KMS-11 (cell line): Measurements from ENCODE around the gene KCNC1.

Experiments
- H2AFZ ChIP-seq: fragments of 200-600 bp; sonication (generic); 2 replicates; pipeline ENCODE4 v1.6.1; 2016; ENCODE audit warnings: antibody characterized with exemption, mixed run types, low read depth
- H3K27ac ChIP-seq: fragments of 200-600 bp; sonication (generic); 2 replicates; pipeline ENCODE4 v1.6.1; 2016; ENCODE audit warnings: mild to moderate bottlenecking, mixed run types
- H3K27me3 ChIP-seq: fragments of 200-600 bp; sonication (generic); 2 replicates; pipeline ENCODE4 v1.6.1; 2017; ENCODE audit warnings: mild to moderate bottlenecking, low read depth, mixed run types, moderate library complexity; ENCODE audit not compliant: insufficient read depth
- H3K36me3 ChIP-seq: fragments of 200-600 bp; sonication (generic); 2 replicates; pipeline ENCODE4 v1.6.1; 2017; ENCODE audit warnings: mild to moderate bottlenecking, mixed run types; ENCODE audit not compliant: insufficient read depth
- H3K4me1 ChIP-seq: fragments of 200-600 bp; sonication (generic); 2 replicates; pipeline ENCODE4 v1.6.1; 2016; ENCODE audit warnings: mild to moderate bottlenecking, low read depth, mixed run types; ENCODE audit not compliant: poor library complexity, severe bottlenecking
- H3K4me2 ChIP-seq: fragments of 200-600 bp; sonication (generic); 2 replicates; pipeline ENCODE4 v1.7.0; 2016; ENCODE audit warnings: mild to moderate bottlenecking, mixed run types
- H3K4me3 ChIP-seq: fragments of 200-600 bp; sonication (generic); IDR thresholded peaks from 2 replicates; pipeline ENCODE4 v1.6.1; 2017; ENCODE audit warnings: low read depth, low read length, mixed read lengths; ENCODE audit not compliant: insufficient read depth
- H3K79me2 ChIP-seq: fragments of 200-600 bp; sonication (generic); 2 replicates; pipeline ENCODE4 v1.6.1; 2016; ENCODE audit warnings: low read depth, mixed run types; ENCODE audit not compliant: insufficient read depth
- H3K9ac ChIP-seq: fragments of 200-600 bp; sonication (generic); 2 replicates; pipeline ENCODE4 v1.6.1; 2016; ENCODE audit warnings: mild to moderate bottlenecking, mixed run types
- H4K20me1 ChIP-seq: fragments of 200-600 bp; sonication (generic); 2 replicates; pipeline ENCODE4 v1.6.1; 2016; ENCODE audit warnings: mild to moderate bottlenecking, mixed run types; ENCODE audit not compliant: insufficient read depth
- TF ChIP-seq, protein P1 (sequence below): fragments of 200-600 bp; sonication (generic); conservative IDR thresholded peaks from 2 replicates; pipeline ENCODE4 v1.6.1; 2017; ENCODE audit warnings: low read depth, mild to moderate bottlenecking, antibody characterized with exemption, low read length, moderate library complexity, mixed read lengths

Gene KCNC1

DNA sequence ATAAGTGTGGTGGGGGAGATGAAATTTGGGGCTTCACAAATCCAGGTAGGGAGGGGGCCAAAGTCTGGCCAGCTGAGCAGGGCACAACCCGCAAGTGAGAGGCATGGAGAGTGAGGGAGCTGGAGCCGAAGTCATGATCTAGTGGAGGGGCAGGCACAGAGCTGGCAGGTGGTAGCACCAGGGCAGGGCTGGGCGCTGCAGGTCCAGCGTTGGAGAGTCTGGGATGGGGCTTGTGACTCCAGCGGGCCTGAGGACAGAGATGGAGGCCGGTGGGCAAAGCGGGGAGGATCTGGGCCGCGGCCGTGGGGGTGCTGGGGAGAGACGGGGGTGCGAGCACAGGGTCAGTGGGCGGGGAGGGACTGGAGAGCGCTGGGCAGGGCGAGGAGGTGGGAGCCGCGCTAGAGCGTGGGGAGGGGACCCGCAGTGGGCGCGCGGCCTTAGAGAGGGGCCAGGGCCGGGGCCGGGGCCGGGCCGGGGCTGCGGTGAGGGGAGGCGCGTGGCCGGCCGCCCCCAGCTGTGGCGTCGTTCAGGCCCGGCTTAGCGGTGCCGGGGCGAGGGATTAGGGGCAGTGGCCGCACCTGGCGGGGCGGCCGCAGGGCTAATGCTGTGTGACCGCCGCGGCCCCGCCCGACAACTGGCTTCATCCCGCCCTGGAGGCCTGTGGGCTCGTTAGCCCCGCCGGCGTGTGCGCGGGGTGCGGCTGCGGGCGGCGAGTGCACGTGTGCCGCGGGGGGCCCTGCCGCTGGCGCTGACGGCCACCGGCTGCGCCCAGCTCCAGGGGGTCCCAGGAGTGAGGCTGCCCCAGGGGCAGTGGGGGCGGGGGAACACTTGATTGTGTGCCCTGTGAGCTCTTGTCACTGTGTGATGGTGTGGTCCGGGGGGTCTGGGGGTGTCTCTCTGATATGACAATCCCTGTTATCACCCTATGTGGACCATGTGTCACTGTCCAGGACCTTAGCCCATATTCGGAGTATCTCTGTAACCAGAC is 38.8 kb upstream of the KCNC1 start:
- no peak overlapping the region for H3K4me3 ChIP-seq
- H3K9ac ChIP-seq = no peak overlapping the region
- no peaks in the 10 kb centered on the region for H3K27me3 ChIP-seq

DNA sequence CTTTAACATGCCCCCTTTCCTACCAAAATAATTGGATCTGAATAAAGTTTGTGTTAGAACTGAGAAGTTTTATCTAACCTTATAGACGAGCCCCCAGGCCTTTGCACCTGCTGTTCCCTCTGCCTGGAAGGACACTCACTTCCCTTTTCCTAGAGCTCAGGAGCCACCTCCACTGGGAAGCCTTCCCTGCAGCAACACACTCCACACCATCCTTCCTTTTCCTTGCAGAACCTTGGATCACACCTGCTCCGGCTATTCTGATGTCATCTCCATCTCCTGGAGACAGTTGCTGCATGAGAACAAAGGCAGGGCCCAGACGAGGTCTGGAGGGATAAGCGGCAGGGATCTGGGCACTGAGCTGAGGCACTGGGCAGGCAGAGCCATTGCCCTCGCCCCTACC is 37.8 kb upstream of the KCNC1 start:
- no peaks in the 10 kb centered on the region for H4K20me1 ChIP-seq
- no peak overlapping the region for H3K27ac ChIP-seq
- H3K4me3 ChIP-seq = no peak overlapping the region
- H3K27me3 ChIP-seq = no peaks in the 10 kb centered on the region
- H3K79me2 ChIP-seq = no peaks in the 10 kb centered on the region
- no peaks in the 10 kb centered on the region for H3K4me1 ChIP-seq
- TF ChIP-seq, protein P1, sequence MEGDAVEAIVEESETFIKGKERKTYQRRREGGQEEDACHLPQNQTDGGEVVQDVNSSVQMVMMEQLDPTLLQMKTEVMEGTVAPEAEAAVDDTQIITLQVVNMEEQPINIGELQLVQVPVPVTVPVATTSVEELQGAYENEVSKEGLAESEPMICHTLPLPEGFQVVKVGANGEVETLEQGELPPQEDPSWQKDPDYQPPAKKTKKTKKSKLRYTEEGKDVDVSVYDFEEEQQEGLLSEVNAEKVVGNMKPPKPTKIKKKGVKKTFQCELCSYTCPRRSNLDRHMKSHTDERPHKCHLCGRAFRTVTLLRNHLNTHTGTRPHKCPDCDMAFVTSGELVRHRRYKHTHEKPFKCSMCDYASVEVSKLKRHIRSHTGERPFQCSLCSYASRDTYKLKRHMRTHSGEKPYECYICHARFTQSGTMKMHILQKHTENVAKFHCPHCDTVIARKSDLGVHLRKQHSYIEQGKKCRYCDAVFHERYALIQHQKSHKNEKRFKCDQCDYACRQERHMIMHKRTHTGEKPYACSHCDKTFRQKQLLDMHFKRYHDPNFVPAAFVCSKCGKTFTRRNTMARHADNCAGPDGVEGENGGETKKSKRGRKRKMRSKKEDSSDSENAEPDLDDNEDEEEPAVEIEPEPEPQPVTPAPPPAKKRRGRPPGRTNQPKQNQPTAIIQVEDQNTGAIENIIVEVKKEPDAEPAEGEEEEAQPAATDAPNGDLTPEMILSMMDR = no peak
- no peak overlapping the region for H2AFZ ChIP-seq
- H3K4me2 ChIP-seq = no peak overlapping the region
- no peak overlapping the region for H3K9ac ChIP-seq
- no peaks in the 10 kb centered on the region for H3K36me3 ChIP-seq

More for the DNA sequence above, 38.8 kb upstream of the KCNC1 start:
- no peak overlapping the region for H3K4me2 ChIP-seq
- H2AFZ ChIP-seq = no peak overlapping the region
- H3K4me1 ChIP-seq = no peaks in the 10 kb centered on the region
- H4K20me1 ChIP-seq = no peaks in the 10 kb centered on the region
- H3K27ac ChIP-seq = no peak overlapping the region
- no peaks in the 10 kb centered on the region for H3K36me3 ChIP-seq
- no peaks in the 10 kb centered on the region for H3K79me2 ChIP-seq
- TF ChIP-seq, protein P1 = no peak

GRCh38 chr11:17697175-17697949 is 37.2 kb upstream of the KCNC1 start:
- no peak overlapping the region for H3K4me3 ChIP-seq
- H3K4me1 ChIP-seq = no peaks in the 10 kb centered on the region
- H3K9ac ChIP-seq = no peak overlapping the region
- H4K20me1 ChIP-seq = no peaks in the 10 kb centered on the region
- no peaks in the 10 kb centered on the region for H3K79me2 ChIP-seq
- H3K36me3 ChIP-seq = no peaks in the 10 kb centered on the region
- no peaks in the 10 kb centered on the region for H3K27me3 ChIP-seq
- no peak overlapping the region for H3K27ac ChIP-seq
- TF ChIP-seq, protein P1 = no peak
- no peak overlapping the region for H2AFZ ChIP-seq
- no peak overlapping the region for H3K4me2 ChIP-seq

DNA sequence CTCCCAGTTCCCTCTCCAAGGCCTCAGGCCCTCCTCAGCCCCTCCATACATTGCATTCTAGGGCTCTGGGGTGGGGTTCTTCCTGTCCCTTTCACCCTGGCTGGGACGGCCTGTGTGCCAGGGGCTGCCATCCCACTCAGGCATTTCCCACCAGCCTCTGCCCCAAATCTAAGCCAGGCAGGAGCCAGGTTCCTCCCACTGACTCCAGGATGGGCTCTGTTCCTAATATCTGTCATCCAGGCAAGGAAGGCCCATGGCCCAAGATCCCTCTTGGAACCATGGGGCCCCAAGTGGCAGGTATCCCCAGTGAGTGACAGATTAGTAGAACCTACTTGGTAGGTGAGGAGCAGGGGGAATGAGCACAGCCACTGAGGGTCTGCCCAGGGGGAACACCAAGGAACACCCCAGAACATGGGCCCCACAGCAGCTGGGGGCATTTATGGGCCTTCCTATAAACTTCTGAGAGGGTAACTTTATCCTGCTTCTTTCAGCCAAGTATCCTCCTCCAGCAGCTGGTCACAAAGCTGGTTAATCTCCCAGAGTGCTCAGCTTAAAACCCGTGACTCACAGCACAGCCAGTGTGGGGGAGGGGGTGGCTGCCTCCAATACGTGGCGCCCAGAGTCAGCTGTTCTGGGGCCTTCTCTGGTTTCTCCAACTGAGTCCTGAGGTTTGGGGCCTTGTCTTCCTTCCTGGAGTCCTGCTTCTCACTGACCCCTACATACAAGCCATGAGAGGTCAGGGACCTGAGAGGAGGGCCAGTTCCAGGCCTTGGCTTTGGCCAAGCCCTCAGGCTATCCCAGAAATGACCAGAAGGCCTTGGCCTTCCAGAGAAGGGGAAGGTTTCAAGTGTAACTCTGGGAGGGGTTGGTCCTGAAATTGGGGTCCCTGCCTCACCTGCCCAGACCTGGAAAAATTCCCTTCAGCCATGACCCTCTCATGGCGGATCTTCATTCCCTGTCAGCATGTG is 35.1 kb upstream of the KCNC1 start:
- Histone ChIP-seq H3K79me2 (no peaks in the 10 kb centered on the region), H3K4me1 (no peaks in the 10 kb centered on the region), H3K4me2 (no peak overlapping the region), H3K27ac (no peak overlapping the region), H3K36me3 (no peaks in the 10 kb centered on the region), H4K20me1 (no peaks in the 10 kb centered on the region), H3K4me3 (no peak overlapping the region), H3K9ac (no peak overlapping the region), H2AFZ (no peak overlapping the region), H3K27me3 (no peaks in the 10 kb centered on the region)
- TF ChIP-seq, protein P1 = no peak
